Left cardiac atrium (tissue), 4 donors: ENCODE data around the gene CASTOR1. TPM values are rescaled to one million over a fixed set of nuclear protein-coding genes. Genes with fewer than 3 reads are reported as not detected.

Source experiments
- ATAC-seq, 2 donors: fragments of 200-7000 bp; cut with Tn5 transposase; one replicate each; pipeline ENCODE4 v1.9.1; 2020; ENCODE audit warnings: mild to moderate bottlenecking in 2 of 2, moderate library complexity in 2 of 2
- DNase-seq: peaks from one replicate; pipeline ENCODE4 v3.0.0-alpha.2; 2020
- intact Hi-C, 2 donors: fragments of 100-400 bp; cut with DNase I; formaldehyde crosslinking; loops; one replicate each; pipeline versions ENCODE4 v1.14.1 to v1.15.1; 2022 to 2023
- total RNA-seq, 2 donors: library from RNA; stranded (reverse); fragmentation: NEBNext Ultra II Directional; extraction: Animal tissue kit (Norgen Biotek cat#: 25700); gene quantifications; one replicate each; pipeline ENCODE4 v1.2.1, GENCODE V29; 2021
- donor health status: DM: no; HTN: yes; CAD: no.
- donor health status: DM: no; HTN: yes; CAD: no; lungs with severe emphysema.
- donor health status: DM: yes; HTN: yes; CAD: no.
- donor health status: Dilated cardiomyopathy.

Gene CASTOR1
- total RNA-seq, 2 donors from 2014 or later, result 7.4 to 9.4 TPM

GRCh38 chr22:30323246-30323645, 33.9 kb upstream of the CASTOR1 start:
- ATAC-seq (no peak), DNase-seq (no peak)
- intact Hi-C loops, result no loop called here

DNA sequence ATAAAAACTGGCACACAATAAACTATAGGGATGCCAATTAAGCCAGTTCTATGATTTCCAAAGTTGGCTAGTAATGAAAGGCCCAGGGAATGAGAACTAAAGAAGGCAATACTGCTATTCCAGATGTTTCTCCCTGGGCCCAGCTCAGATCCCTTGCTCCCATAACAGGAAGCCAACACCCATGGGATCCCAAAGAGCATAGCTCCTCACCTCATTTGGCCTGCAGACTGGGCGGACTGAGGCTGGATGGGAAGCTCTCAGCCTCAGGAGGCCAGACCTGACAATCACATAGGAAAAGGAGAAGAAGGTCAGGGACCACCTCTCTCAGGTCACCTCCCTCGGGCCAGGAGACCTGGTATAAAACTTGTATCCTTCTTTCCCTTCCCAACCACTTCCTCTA, 32.2 kb upstream of the CASTOR1 start:
- peak in 1 of 2 donors; percentile 8 for ATAC-seq
- DNase-seq, result no peak
- intact Hi-C loops, result no loop called here

GRCh38 chr22:30320021-30320556, 30.8 kb upstream of the CASTOR1 start:
- ATAC-seq, result no peak
- no peak for DNase-seq
- intact Hi-C loops, result no loop called here

DNA sequence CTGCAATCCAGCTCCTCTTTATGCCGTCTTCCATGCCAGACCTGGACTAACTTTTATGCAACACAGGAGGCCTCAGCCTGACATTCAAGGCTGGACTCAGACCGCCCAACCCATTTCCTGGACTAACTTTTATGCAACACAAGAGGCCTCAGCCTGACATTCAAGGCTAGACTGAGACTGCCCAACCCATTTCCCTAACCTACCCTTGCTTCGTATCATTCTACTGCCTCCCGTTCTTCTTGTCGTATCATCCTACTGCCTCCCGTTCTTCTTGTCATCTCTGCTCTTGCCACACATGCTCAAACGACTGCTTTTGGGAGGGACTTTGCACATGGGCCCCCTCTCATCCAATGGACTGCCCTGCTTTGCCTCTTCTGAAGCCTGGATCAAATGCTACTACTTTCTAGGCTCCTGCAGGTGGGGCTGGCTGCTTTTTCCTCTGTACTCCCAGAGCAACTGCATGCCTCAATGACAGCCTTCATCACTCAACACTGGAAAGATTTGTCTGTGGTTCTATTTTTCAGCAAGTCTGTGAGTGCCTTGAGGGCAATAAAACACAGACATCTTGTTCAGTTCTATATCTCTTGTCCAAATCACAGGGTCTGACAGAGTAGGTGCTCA, 29.6 kb upstream of the CASTOR1 start:
- ATAC-seq (no peak), DNase-seq (no peak)
- intact Hi-C loops, result no loop called here

GRCh38 chr22:30317778-30318177, 28.5 kb upstream of the CASTOR1 start:
- intact Hi-C loops, result no loop called here
- DNase-seq, result no peak
- no peak for ATAC-seq

GRCh38 chr22:30315962-30316576, 26.8 kb upstream of the CASTOR1 start:
- intact Hi-C loops, result no loop called here
- DNase-seq (no peak), ATAC-seq (no peak)

DNA sequence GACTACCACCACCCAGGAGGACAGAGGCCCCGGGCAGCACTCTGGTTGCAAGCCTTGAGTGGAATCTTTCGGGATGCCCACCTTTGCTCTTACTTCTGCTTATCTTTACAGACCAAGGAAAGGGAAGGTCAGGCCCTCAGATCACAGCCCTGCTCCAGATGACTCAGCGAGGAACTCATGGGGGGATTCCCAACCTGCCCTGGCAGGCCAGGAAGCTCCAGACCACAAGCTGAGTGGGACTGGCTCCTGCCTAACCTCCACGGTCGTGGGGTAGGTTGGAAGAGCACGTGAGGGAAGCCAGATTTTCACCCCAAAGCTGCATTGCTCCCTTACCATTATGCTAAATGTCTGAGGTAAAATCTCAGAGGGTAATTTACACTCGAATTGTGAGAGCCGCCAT, 25.6 kb upstream of the CASTOR1 start:
- intact Hi-C loops, result no loop called here
- no peak for ATAC-seq

DNA sequence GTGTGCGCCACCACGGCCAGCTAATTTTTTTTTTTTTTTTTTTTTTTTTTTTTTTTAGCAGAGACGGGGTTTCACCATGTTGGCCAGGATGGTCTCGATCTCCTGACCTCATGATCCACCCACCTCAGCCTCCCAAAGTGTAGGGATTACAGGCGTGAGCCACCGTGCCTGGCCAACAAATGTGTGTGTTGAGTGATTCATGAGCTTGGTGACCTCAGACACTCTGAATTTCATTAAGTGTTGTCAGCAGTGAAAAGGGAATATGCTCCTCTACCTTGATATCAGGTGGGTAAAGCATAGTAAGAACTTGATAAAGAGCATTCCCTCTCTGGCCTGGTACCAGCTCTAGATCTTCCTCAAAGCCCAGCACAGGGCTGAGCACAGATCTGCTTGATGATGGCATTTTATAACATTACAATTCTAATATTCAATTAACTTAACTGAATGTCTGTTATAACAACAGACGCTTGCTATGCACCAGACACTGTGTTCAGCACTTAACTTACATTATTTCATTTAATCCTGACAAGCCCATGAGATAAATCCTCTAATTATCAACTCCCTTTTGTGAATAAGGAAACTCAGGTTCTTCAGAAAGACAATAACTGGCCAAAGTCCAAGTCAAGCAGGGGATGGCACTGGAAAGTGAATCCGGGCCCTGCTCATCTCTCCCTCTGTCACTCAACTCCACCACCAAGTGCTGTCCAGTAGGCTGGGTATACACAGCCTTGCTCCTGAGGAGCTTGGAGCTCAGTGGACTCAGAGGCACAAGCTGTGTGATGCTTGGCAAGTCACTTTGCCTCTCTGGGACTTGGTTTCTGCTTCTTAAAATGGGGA, 24.4 kb upstream of the CASTOR1 start:
- ATAC-seq (no peak), DNase-seq (no peak)
- intact Hi-C loops, result no loop called here

More for the DNA sequence above, 25.6 kb upstream of the CASTOR1 start:
- no peak for DNase-seq

GRCh38 chr22:30312053-30312452, 22.7 kb upstream of the CASTOR1 start:
- no peak for ATAC-seq
- intact Hi-C loops, result no loop called here
- DNase-seq, result no peak

- ATAC-seq (peak; percentile 86 to 93), DNase-seq (peak; percentile 81)
- intact Hi-C loops, result no loop called here
Observed at GRCh38 chr22:30310881-30311771, 21.8 kb upstream of the CASTOR1 start.

- ATAC-seq, result peak; percentile 36 to 37
- DNase-seq, result peak; percentile 43
- intact Hi-C loops, result no loop called here
Observed at GRCh38 chr22:30309951-30310741, 20.8 kb upstream of the CASTOR1 start.

DNA sequence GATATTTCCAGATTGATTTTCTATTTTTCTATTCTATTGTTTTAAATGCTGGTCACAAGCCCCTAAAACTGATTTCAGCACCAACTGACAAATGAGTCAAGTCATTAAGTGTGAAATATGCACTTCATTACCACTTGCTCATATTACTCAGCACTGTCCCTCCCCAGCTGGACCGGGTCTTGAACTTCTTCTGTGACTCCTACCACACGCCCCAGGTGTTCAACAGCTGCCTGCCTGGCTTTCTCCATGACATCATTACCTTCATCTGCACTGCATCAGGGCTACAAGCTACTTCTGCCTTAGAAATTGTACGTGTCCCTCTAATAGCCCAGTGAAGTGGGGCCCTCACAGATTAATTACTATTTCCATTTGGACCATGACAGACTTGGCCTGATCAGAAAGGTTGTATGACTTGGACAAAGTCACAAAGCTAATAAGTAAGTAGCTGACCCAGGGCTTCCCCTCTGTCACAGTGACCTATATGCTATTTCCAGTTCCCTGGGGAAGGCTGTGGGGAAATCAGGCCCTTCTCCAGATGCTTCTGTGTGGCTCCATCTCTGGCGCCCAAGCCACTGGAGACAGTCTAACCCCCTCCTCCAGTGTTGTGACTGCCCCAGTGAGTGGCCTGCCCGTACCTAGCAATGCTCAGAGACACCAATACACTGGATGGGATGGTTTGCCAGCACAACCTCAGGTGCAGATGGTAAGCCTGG, 19.4 kb upstream of the CASTOR1 start:
- DNase-seq (no peak), ATAC-seq (no peak)
- intact Hi-C loops, result no loop called here

DNA sequence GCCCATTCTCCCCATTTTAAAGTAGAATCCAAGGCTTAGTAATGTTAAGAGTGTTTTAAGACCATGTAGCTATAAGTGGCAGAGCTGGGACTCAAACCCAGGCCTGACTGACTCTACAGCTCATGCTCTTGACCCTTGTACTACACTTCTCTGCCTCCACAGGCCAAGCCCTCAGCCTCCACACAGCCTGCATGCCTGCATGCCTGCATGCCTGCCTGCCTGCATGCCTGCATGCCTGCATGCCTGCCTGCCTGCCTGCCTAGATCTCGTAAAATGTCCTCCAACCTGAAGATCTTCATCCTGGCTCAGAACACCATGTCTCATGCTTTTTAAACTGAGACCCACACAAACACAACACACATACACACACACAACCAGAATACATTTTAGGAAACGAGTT, 18.8 kb upstream of the CASTOR1 start:
- no peak for DNase-seq
- intact Hi-C loops, result no loop called here
- no peak for ATAC-seq

DNA sequence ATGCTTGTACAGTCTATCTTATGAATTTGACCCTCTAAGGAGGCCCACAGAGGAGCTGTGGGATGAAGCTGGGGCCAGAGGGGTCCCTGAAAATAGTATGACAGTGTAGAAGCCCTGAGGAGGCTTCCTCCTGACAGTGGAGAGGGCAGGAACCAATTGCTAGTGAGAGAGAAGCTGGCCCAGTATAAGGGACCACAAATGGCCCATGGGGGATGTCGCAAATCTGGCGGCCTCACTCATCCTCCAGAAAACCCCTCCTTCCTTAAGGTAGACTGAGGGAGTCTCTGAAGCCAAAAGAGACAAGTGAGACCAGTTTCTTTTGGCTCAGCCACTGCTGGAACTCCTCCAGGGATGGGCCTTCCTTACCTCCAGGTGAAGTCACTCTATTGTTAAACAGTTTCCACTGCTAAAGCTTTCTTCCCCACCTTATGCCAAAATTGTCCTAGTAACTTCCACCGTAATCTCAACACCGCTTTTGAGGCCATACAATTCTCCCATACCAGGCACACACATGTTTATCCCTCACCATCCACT, 17.8 kb upstream of the CASTOR1 start:
- DNase-seq (no peak), ATAC-seq (no peak)
- intact Hi-C loops, result no loop called here

- DNase-seq (no peak), ATAC-seq (no peak)
- intact Hi-C loops, result no loop called here
Observed at GRCh38 chr22:30306627-30307011, 17.3 kb upstream of the CASTOR1 start.

DNA sequence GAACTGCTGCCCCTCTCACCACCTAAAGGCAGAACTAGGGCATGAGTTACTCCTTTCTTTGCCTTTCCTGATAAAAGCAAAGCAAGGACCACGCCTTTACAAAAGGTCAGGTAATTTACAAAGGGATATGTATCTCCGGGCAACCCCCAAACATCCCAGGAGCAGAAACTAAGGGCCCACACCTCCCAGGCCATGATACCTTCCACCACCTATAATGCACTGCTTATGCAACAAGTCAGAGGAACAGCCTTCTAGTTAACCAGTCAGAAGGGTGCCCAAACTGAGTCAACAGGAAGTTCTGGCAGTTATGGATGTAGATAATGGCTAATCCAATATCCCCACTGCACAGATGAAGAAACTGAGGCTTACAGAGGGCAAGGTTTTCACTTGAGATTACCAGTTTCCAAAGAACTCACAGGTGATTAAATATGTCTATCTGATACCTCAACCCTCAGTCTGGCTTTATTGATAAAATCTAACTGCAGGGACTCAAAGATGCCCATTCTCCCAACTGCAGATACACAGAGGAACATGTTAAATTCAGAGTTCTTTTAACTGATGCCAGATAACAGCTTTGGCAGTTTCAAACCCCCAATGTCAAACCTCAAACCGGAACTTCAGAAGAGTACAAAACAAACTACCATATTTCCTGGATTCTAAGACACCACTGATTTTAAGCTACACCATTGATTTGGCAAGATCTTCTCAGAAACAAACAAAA, 16.8 kb upstream of the CASTOR1 start:
- DNase-seq, result no peak
- intact Hi-C loops, result no loop called here
- ATAC-seq, result no peak

DNA sequence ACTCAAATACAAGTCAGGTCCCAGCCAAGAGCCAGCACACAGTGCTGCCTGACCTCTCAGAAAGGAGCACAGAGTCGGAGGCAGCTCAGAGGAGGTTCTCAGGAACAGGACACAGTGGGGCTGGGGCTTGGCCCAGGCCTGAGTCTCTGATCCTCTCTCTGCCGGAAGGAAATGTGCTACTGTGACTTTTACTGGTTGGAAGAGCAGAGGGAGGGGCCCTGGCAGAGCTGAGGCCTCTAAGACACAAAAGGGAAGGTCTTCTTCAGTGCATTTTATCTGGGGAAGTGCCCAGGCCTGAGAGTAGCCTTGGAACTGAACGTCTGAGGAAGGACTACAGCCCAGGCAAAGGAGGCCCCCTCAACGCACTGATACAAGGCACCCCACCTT, 16.2 kb upstream of the CASTOR1 start:
- DNase-seq (peak; percentile 81), ATAC-seq (peak; percentile 67 to 77)
- intact Hi-C loops, result no loop called here
